Daoy (cell line): ENCODE data around the gene SAE1. TPM values are rescaled to one million over a fixed set of nuclear protein-coding genes. Genes with fewer than 3 reads are reported as not detected.

Experiments
- DNase-seq: peaks from one replicate; pipeline ENCODE4 v3.0.0-alpha.2; 2015; ENCODE audit warnings: low read depth
- total RNA-seq: library from RNA; depleted of rRNA; stranded (reverse); fragments of >200 nt; shearing (Covaris generic); gene quantifications from 2 replicates; pipeline ENCODE4 v1.2.3, GENCODE V29; 2014

Gene SAE1
- total RNA-seq, 1 experiment from 2014 or later: 289 TPM

GRCh38 chr19:47106821-47107201, 23.8 kb upstream of the SAE1 start:
- no peak for DNase-seq

- no peak for DNase-seq
Measured at GRCh38 chr19:47107202-47107952, 23.3 kb upstream of the SAE1 start.

- DNase-seq: no peak
Measured at GRCh38 chr19:47107953-47108746, 22.5 kb upstream of the SAE1 start.

- no peak for DNase-seq
Measured at GRCh38 chr19:47109177-47109540, 21.5 kb upstream of the SAE1 start.

- DNase-seq: no peak
Measured at GRCh38 chr19:47109541-47110375, 20.9 kb upstream of the SAE1 start.

- DNase-seq: no peak
Measured at GRCh38 chr19:47110521-47111005, 20.1 kb upstream of the SAE1 start.

GRCh38 chr19:47111006-47111621, 19.5 kb upstream of the SAE1 start:
- DNase-seq: peak; percentile 31

GRCh38 chr19:47111682-47112165, 18.9 kb upstream of the SAE1 start:
- no peak for DNase-seq

GRCh38 chr19:47112166-47112996, 18.3 kb upstream of the SAE1 start:
- peak; percentile 92 for DNase-seq

GRCh38 chr19:47112997-47113849, 17.4 kb upstream of the SAE1 start, which contains the start of gene ZC3H4:
TSS of gene ZC3H4 (minus strand) at chr19:47113776. CDS start at chr19:47112584, 1,192 bp downstream.
- peak; percentile 100 for DNase-seq

GRCh38 chr19:47113850-47114651, 16.6 kb upstream of the SAE1 start:
- DNase-seq: no peak

GRCh38 chr19:47120470-47121067, 10.1 kb upstream of the SAE1 start:
- DNase-seq: no peak

- DNase-seq: peak; percentile 76
Measured at GRCh38 chr19:47122359-47123335, 8.0 kb upstream of the SAE1 start.

- DNase-seq: no peak
Measured at GRCh38 chr19:47123406-47123805, 7.2 kb upstream of the SAE1 start.

- DNase-seq: peak; percentile 64
Measured at GRCh38 chr19:47124937-47125668, 5.5 kb upstream of the SAE1 start.

GRCh38 chr19:47125669-47125938, 5.0 kb upstream of the SAE1 start:
- DNase-seq: no peak

GRCh38 chr19:47129579-47129978, 1.1 kb upstream of the SAE1 start:
- no peak for DNase-seq
